K562 (cell line): ENCODE measurements around the gene FOXO4. TPM values are rescaled to one million over a fixed set of nuclear protein-coding genes. Genes with fewer than 3 reads are reported as not detected.
A peak's percentile ranks its signal among the peaks of the same experiment; 100 is the strongest.

Experiments used
- ARID1B ChIP-seq: fragments of 450-650 bp; IDR thresholded peaks from 2 replicates; pipeline ENCODE4 v1.6.1; 2016; ENCODE audit warnings: antibody characterized with exemption, mild to moderate bottlenecking, inconsistent platforms
- CSDE1 ChIP-seq, 2 experiments: fragments of 450-650 bp; IDR thresholded peaks; 2 replicates each; pipeline ENCODE4 v1.6.1; 2016; ENCODE audit warnings: mild to moderate bottlenecking in 1 of 2
- CXXC5 ChIP-seq: fragments of 250-450 bp; sonication (Bioruptor Pico); IDR thresholded peaks from 2 replicates; pipeline ENCODE4 v1.8.0; 2022; ENCODE audit warnings: inconsistent platforms, mild to moderate bottlenecking, moderate library complexity
- ELF4 ChIP-seq: fragments of 450-650 bp; formaldehyde crosslinking; IDR thresholded peaks from 2 replicates; pipeline ENCODE4 v1.4.0; 2022; ENCODE audit warnings: missing genetic modification characterization
- FOXJ3 ChIP-seq: sonication (generic); formaldehyde crosslinking; IDR thresholded peaks from 2 replicates; pipeline ENCODE4 v1.4.0; 2020; ENCODE audit warnings: mild to moderate bottlenecking, missing genetic modification reagents
- FOXM1 ChIP-seq, 2 experiments: fragments of 450-650 bp in 1 of 2; sonication (generic) in 1 of 2; formaldehyde crosslinking in 1 of 2; IDR thresholded peaks; 2 replicates each; pipeline versions ENCODE4 v1.6.1 to v1.9.0; 2017 to 2022; ENCODE audit warnings: low read depth in 2 of 2, mild to moderate bottlenecking in 2 of 2, missing genetic modification reagents in 1 of 2, moderate library complexity in 1 of 2
- HSF4 ChIP-seq: fragments of 250-450 bp; sonication (Bioruptor Pico); IDR thresholded peaks from 2 replicates; pipeline ENCODE4 v2.1.2; 2022; ENCODE audit warnings: mild to moderate bottlenecking, moderate library complexity, borderline replicate concordance
- JUND ChIP-seq, 2 experiments: IDR thresholded peaks; 2 replicates in 1 of 2; 3 replicates in 1 of 2; pipeline ENCODE4 v1.6.1; 2011; ENCODE audit warnings: borderline replicate concordance in 2 of 2, low read depth in 2 of 2, low read length in 2 of 2, improper control_type of control experiment in 1 of 2, missing biosample characterization in 1 of 2, missing genetic modification characterization in 1 of 2, missing genetic modification reagents in 1 of 2
- MAZ ChIP-seq, 2 experiments: fragments of 450-650 bp in 1 of 2; sonication (generic) in 1 of 2; formaldehyde crosslinking; IDR thresholded peaks in 1 of 2; conservative IDR thresholded peaks in 1 of 2; 2 replicates each; pipeline versions ENCODE4 v1.4.0 to v1.5.0; 2020; ENCODE audit warnings: mild to moderate bottlenecking in 1 of 2, missing genetic modification reagents in 1 of 2
- MTA2 ChIP-seq: fragments of 450-650 bp; IDR thresholded peaks from 2 replicates; pipeline ENCODE4 v1.6.1; 2016; ENCODE audit warnings: low read depth
- MXI1 ChIP-seq: IDR thresholded peaks from 2 replicates; pipeline ENCODE4 v1.6.1; 2011; ENCODE audit warnings: low read depth, mild to moderate bottlenecking, improper control_type of control experiment, low read length
- NCOA6 ChIP-seq: fragments of 450-650 bp; IDR thresholded peaks from 2 replicates; pipeline ENCODE4 v1.6.1; 2017; ENCODE audit warnings: mild to moderate bottlenecking
- NFATC3 ChIP-seq: fragments of 450-650 bp; IDR thresholded peaks from 2 replicates; pipeline ENCODE4 v1.6.1; 2017; ENCODE audit warnings: mild to moderate bottlenecking
- NR1H2 ChIP-seq: sonication (generic); formaldehyde crosslinking; IDR thresholded peaks from 2 replicates; pipeline ENCODE4 v1.4.0; 2020; ENCODE audit warnings: mild to moderate bottlenecking, missing genetic modification reagents
- RUNX1 ChIP-seq: sonication (generic); IDR thresholded peaks from 2 replicates; pipeline ENCODE4 v1.6.1; 2016; ENCODE audit warnings: antibody characterized with exemption, low read depth
- SIN3B ChIP-seq: fragments of 450-650 bp; IDR thresholded peaks from 2 replicates; pipeline ENCODE4 v1.6.1; 2017; ENCODE audit warnings: low read depth, mild to moderate bottlenecking, moderate library complexity
- ZNF263 ChIP-seq: sonication (generic); formaldehyde crosslinking; IDR thresholded peaks from 2 replicates; pipeline ENCODE4 v1.8.0; 2022; ENCODE audit warnings: mild to moderate bottlenecking, missing genetic modification reagents, borderline replicate concordance
- polyA plus RNA-seq, 8 experiments: library from polyadenylated mRNA; depleted of rRNA in 4 of 8; stranded (reverse) in 5 of 8; unstranded in 3 of 8; fragments of >200 nt; fragmentation: Nextera tagmentation in 2 of 8; fragmentation: Illumina TruSeq in 1 of 8; extraction: Ambion mirVana in 2 of 8; extraction: Trizol in 1 of 8; gene quantifications; 2 replicates each; pipeline versions ENCODE4 v1.2.1 to v1.2.3, GENCODE V29; 2011 to 2014; ENCODE audit warnings: inconsistent platforms in 1 of 8, missing spikeins in 1 of 8
- total RNA-seq, 7 experiments: library from RNA; depleted of rRNA in 6 of 7; stranded (reverse); fragments of >200 nt in 6 of 7; fragmentation: Illumina TruSeq in 2 of 7; extraction: Trizol in 2 of 7; gene quantifications; 2 replicates each; pipeline versions ENCODE4 v1.2.1 to v1.2.3, GENCODE V29; 2011 to 2021; ENCODE audit warnings: low replicate concordance in 1 of 7
- TF ChIP-seq, protein P1 (sequence below): fragments of 450-650 bp; IDR thresholded peaks from 2 replicates; pipeline ENCODE4 v1.7.1; 2018; ENCODE audit warnings: mild to moderate bottlenecking, low read depth; ENCODE audit not compliant: partially characterized antibody
- TF ChIP-seq, protein P2 (sequence below), 2 experiments: fragments of 450-650 bp; IDR thresholded peaks; 2 replicates each; pipeline ENCODE4 v1.6.1; 2016
- TF ChIP-seq, protein P3 (sequence below): sonication (generic); formaldehyde crosslinking; IDR thresholded peaks from 2 replicates; pipeline ENCODE4 v1.8.0; 2022; ENCODE audit warnings: missing genetic modification reagents, mild to moderate bottlenecking, borderline replicate concordance
- TF ChIP-seq, protein P4 (sequence below): IDR thresholded peaks from 3 replicates; pipeline ENCODE4 v1.6.1; 2011; ENCODE audit warnings: borderline replicate concordance, mild to moderate bottlenecking; ENCODE audit not compliant: insufficient read length, insufficient read depth

FOXO4 gene
- total and polyA plus RNA-seq, 9 of the 15 experiments (the other 6 are each of a cell fraction or from before 2014, with no cell fraction given): 0.13 to 26.6 (median 8.5) TPM

DNA sequence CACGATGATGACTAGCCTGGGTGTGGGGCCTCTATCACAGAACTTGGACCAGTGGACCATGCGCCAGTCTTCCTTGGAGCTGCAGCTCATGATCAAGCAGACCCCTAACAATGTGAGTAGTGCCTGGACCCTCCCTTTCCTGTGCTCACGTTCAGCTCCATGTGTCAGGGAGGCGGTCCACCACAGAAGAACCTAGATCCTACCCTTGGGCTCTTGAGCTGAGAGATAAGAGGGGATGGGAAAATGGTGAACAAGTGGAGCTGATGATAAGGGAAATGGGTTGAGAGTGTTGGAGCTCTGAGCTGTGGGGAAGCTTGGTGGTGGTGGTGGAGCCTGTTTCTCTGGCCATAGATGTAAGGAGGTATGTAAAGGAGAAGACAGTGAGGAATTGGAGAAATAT lies 35.9 kb downstream of the FOXO4 start (continued):
- TF ChIP-seq CXXC5 (peak; percentile 34; the same call in 1 of the 2 replicates), JUND (IDR thresholded peaks at IDR 0.05; ENCODE audit: borderline replicate concordance, low read depth, low read length) (peak; percentile 36; the same call in 1 of the 2 replicates), JUND (tag; IDR thresholded peaks at IDR 0.05; ENCODE audit: borderline replicate concordance, low read depth, low read length) (no peak; the same call in 2 of the 3 replicates), MXI1 (0 out of 2 replicates have a peak, but pooled peaks have one; percentile 33), ZNF263 (CRISPR knock-in tag) (no peak), MTA2 (peak; percentile 90), FOXJ3 (CRISPR knock-in tag) (no peak), MAZ (CRISPR knock-in tag; conservative IDR thresholded peaks at IDR 0.05 in 1 of 2, IDR thresholded peaks at IDR 0.05 in 1 of 2) (no peak), ARID1B (peak; percentile 97), NCOA6 (no peak), RUNX1 (no peak), FOXM1 (IDR thresholded peaks at IDR 0.05; ENCODE audit: low read depth) (peak; percentile 69), FOXM1 (CRISPR knock-in tag; IDR thresholded peaks at IDR 0.05; ENCODE audit: low read depth) (no peak), ELF4 (CRISPR knock-in tag) (peak; percentile 61; the same call in 1 of the 2 replicates), HSF4 (CRISPR knock-in tag) (no peak), NR1H2 (no peak), CSDE1 (IDR thresholded peaks at IDR 0.05) (no peak), NFATC3 (no peak), SIN3B (no peak)
- TF ChIP-seq, protein P1, sequence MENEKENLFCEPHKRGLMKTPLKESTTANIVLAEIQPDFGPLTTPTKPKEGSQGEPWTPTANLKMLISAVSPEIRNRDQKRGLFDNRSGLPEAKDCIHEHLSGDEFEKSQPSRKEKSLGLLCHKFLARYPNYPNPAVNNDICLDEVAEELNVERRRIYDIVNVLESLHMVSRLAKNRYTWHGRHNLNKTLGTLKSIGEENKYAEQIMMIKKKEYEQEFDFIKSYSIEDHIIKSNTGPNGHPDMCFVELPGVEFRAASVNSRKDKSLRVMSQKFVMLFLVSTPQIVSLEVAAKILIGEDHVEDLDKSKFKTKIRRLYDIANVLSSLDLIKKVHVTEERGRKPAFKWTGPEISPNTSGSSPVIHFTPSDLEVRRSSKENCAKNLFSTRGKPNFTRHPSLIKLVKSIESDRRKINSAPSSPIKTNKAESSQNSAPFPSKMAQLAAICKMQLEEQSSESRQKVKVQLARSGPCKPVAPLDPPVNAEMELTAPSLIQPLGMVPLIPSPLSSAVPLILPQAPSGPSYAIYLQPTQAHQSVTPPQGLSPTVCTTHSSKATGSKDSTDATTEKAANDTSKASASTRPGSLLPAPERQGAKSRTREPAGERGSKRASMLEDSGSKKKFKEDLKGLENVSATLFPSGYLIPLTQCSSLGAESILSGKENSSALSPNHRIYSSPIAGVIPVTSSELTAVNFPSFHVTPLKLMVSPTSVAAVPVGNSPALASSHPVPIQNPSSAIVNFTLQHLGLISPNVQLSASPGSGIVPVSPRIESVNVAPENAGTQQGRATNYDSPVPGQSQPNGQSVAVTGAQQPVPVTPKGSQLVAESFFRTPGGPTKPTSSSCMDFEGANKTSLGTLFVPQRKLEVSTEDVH: no peak
- TF ChIP-seq, protein P2, sequence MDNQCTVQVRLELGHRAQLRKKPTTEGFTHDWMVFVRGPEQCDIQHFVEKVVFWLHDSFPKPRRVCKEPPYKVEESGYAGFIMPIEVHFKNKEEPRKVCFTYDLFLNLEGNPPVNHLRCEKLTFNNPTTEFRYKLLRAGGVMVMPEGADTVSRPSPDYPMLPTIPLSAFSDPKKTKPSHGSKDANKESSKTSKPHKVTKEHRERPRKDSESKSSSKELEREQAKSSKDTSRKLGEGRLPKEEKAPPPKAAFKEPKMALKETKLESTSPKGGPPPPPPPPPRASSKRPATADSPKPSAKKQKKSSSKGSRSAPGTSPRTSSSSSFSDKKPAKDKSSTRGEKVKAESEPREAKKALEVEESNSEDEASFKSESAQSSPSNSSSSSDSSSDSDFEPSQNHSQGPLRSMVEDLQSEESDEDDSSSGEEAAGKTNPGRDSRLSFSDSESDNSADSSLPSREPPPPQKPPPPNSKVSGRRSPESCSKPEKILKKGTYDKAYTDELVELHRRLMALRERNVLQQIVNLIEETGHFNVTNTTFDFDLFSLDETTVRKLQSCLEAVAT (IDR thresholded peaks at IDR 0.05): peak in 1 of 2 experiments; percentile 37; a peak in 1 of 4 replicates
- TF ChIP-seq, protein P3, sequence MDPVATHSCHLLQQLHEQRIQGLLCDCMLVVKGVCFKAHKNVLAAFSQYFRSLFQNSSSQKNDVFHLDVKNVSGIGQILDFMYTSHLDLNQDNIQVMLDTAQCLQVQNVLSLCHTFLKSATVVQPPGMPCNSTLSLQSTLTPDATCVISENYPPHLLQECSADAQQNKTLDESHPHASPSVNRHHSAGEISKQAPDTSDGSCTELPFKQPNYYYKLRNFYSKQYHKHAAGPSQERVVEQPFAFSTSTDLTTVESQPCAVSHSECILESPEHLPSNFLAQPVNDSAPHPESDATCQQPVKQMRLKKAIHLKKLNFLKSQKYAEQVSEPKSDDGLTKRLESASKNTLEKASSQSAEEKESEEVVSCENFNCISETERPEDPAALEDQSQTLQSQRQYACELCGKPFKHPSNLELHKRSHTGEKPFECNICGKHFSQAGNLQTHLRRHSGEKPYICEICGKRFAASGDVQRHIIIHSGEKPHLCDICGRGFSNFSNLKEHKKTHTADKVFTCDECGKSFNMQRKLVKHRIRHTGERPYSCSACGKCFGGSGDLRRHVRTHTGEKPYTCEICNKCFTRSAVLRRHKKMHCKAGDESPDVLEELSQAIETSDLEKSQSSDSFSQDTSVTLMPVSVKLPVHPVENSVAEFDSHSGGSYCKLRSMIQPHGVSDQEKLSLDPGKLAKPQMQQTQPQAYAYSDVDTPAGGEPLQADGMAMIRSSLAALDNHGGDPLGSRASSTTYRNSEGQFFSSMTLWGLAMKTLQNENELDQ (CRISPR knock-in tag): no peak
- TF ChIP-seq, protein P4, sequence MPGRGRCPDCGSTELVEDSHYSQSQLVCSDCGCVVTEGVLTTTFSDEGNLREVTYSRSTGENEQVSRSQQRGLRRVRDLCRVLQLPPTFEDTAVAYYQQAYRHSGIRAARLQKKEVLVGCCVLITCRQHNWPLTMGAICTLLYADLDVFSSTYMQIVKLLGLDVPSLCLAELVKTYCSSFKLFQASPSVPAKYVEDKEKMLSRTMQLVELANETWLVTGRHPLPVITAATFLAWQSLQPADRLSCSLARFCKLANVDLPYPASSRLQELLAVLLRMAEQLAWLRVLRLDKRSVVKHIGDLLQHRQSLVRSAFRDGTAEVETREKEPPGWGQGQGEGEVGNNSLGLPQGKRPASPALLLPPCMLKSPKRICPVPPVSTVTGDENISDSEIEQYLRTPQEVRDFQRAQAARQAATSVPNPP: no peak
